CD4-positive, alpha-beta T cell treated with Interferon alpha-2 for 1 hour (primary cell): ENCODE measurements around the gene SMYD3.

Source experiments
- DNase-seq, 2 donors: peaks; one replicate each; pipeline ENCODE4 v3.0.0-alpha.2; 2020 to 2022

SMYD3 gene

DNA sequence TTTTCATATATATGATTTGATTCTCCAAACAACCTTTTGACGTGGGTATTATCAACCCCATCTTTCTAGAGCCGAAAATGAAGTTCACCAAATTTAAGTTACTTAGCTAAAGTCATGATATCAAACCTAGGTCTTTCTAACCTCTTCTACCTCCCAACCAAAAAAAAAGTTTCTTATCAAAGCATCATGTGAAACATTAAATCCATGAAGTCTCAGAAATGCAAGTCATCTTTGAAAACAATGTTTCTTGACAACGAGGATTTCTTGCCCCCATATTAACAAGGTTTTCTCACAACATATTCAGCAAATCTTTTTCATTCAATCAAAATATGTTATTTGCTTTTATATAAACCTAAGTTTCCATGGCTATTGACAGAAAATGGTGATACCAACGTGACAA is 306.3 kb downstream of the SMYD3 start:
- no peak for DNase-seq

DNA sequence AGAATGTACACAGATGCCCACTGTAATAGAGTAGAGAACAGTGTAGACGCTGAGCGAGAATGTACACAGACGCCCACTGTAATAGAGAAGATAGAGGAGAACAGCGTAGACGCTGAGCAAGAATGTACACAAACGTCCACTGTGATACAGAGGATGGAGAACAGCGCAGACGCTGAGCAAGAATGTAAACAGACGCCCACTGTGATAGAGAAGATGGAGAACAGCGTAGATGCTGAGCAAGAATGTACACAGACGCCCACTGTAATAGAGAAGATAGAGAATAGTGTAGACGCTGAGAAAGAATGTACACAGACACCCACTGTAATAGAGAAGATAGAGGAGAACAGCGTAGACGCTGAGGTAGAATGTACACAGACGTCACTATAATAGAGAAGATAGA is 306.9 kb downstream of the SMYD3 start:
- no peak for DNase-seq

DNA sequence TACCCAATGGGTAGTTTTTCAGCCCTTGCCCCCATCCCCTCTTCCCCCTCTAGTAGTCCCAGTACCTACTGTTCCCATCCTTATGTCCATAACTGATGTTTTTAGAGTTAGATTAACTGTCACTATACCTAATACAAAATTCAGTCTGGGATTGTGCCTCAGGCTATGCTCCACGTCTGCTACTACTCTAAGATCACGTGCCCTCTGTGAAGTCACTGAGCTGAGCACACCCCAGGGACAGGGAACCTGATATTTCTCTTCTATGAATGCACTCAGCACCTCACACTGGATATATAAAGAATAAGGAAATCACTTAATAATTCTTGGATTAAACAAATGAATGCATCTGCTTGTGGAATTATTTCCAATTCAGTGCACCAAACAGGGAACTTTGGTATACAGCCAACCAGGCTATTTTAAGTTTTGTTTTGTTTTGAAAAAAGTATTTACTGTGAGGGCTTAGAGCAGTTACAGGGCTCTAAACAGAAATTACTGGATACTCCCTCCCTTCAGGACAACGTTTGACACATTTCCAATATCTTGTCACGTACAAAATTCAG is 307.9 kb downstream of the SMYD3 start:
- DNase-seq = no peak

DNA sequence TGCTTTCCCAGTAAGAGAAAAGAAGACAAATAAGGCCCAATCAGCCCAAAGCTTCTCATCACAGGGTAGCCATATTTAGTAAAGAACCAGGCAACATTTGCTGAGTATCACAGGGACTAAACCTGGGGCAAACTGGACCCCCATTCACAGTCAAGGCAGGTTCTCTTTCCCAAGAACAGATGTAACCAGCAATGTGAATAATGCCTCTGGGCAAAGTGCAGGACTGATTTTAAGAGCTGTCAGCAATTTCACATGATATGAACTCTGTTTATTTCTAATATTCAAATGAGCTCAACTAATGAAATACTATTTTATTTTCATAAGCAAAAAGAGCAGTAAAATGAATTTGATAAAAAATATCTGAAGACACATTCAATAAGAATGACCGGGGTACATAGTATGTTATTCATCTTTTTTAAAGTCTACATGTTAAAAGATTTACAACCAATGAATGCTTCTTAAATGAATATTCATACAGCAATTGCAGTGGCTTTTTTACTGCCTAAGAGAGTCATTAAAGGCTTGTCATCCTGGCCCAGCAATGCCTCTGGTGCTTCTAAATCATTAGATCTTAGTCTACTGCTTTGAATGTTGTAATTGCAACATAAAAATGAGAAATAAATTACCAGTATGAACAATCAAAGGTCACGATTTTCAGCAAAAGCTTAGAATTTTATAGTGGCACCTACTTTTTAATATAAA is 308.8 kb downstream of the SMYD3 start:
- no peak for DNase-seq

DNA sequence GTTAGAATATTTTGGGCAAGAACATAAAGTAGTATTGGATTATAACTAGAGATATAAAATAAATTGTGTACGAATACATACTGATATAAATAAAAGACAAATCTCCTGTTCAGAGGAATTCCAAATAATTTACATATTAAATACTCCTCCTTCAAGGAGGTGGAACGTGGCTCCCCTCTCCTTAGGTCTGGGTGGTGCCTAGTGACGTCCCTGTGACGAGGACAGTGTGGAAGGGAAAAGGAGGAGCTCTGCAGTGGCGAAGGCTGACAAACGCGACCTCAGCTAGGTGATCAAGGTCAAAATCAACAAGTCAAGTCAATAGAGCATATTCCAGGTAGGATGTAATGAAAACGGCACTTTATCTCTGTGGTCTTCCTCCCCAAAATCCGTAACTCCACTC is 310.0 kb downstream of the SMYD3 start:
- no peak for DNase-seq

DNA sequence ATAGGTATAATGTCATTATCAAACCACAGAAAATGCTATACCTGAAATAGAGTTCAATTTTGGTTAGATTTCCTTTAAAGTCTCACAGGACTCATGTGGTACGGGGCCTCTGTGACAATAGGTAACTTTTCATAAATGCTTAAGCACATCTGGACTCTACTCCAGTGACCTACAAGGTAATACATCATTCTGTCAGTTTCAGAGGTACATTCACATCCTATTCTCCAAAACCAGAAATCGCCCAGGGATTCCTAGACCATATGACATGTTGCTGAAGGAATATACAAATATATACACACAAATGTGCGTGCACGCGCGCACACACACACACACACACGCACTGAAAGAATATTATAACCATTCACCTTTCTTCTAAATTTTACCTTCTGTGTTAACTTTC is 311.8 kb downstream of the SMYD3 start:
- DNase-seq = no peak

DNA sequence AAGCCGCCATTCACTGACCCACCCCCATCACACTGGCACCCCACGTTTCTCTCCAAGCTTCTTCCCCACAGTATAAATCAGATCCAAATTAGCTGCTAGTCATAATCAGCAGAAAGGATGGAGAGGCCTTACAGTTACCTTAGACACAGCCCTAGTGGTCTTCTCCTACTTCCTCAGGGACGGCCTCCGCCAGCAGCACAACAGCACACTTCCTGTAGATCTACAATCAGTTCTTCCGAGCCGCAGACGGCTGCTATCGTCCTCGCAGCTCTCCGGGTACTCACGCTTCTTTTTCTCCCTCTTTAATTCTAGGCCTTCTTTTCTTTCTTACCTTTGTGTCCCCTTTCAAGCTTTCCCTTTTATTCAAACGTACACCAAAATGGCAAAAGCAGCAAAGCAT is 313.5 kb downstream of the SMYD3 start:
- DNase-seq = no peak

DNA sequence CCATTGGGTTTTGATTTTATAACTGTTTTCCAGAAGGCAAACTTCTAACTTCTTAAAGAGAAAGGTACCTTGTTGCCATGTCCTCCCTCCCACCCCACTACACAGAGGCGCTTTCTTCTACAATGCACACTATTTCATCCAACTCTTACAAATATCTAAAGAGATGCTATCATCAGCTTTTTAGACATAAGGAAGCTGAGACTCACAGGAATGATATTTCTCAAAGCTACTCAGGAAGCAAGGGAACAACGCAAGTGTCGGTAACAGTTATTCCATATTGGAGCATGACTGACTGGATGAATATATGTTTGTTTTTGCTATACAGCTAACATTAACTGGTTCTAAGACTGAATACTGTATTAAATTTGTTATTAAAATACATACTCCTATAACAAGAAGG is 318.0 kb downstream of the SMYD3 start:
- no peak for DNase-seq

DNA sequence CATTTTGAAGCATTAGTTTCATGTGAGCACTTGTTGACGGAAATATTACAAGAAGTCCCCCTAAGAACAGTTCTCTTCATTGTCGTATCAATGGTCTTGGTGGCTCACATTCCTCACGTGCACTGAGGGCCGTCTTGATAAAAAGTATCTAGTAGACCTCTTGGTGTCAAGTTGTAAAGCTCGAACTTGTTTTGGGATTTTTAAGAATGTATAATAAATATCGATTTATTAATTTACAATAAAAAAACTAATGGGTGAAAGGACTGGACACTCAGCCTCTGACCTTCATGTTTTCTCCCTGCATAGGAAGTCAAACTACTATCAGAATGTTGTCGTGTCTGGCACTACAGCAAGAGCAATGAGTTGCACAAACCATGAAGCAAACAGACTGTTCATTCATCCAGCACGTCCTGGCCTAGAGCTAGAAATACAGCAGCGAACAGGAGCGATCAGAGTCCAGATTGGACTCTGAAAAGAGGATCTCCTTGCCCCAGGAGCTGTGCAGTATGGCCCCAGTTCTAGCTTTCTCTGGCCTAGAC is 319.2 kb downstream of the SMYD3 start:
- no peak for DNase-seq

DNA sequence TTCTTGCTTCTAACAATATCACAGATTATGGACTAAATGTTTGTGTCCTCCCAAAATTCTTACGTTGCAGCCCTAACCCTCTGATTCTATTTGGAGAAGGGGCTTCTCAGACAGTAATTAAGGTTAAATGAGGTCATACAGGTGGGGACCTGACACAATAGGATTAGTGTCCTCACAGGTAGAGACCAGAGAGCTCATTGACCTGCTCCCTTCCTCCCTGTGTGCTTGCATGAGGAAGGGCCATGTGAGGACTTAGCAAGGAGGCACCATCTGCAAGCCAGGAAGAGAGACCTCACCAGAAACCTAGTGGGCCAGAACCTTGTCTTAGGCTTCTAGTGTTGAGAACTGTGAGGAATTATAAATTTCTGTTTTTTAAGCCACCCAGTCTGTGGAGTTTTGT is 322.6 kb downstream of the SMYD3 start:
- DNase-seq = no peak

DNA sequence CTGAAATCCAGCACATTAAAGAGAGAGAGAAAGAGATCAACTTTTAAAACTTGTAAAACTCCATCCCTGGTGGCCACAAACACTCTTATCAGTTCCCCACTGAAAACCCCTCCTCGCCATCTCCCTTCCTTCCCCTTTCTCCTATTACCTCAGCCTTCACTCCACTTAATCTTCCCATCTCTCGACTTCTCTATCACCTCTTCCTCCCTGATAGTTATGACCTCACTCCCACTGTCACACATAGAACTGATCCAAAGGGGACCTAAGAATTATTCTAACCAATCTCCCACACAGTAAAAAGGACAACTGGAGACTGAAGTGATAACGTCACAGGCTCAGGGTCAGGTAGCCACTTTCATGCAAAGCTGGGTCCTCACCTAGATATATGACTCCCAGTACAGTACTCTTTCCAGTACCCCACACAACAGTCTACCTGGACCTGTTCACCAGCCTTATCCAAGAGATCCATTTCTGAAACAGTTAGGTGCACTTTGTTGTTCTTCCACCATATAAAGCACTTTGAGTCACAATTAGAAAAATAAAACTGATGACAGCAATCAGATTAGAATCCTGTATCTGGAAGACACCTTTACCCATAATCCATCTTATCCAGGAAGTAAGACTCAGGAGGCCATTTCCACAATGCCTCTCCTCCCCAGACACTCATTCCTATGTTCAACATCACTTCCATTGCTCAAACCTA is 324.8 kb downstream of the SMYD3 start:
- DNase-seq = no peak

DNA sequence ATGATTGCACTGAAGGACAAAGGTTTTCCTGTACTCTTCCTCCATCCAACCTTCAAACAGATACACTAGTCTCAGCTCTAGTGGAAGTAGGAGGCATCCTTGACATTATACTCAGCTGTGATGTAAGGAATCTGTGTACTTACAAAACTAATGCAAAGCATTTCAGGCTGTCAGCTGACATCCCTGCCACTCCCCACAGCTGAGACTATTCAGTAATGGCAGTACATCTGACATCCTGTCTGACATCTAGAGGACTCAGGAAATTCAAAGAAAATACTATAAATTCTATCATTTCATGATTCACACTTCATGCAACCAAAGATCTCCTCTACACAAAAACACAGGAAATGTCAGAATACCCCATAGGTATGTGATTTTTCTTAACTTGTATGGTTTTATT is 325.8 kb downstream of the SMYD3 start:
- no peak for DNase-seq

DNA sequence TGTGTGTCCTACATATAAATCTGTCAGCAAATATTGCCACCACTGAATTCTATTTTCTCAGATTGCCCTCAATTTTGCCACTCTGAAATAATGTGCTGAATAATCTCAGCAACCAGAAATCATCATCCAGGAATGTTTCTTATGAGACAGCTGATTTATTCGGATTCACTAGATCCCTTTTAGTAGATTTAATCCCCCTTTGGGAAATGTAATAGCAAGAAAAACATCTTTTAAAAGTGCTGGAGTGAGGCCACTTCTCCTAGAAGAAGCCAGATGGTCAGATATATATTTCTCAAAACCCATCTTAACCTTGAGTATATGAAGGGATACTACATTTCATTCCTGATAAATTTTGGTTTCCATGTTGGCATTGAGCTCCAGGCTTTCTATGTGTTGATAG is 327.7 kb downstream of the SMYD3 start:
- no peak for DNase-seq

DNA sequence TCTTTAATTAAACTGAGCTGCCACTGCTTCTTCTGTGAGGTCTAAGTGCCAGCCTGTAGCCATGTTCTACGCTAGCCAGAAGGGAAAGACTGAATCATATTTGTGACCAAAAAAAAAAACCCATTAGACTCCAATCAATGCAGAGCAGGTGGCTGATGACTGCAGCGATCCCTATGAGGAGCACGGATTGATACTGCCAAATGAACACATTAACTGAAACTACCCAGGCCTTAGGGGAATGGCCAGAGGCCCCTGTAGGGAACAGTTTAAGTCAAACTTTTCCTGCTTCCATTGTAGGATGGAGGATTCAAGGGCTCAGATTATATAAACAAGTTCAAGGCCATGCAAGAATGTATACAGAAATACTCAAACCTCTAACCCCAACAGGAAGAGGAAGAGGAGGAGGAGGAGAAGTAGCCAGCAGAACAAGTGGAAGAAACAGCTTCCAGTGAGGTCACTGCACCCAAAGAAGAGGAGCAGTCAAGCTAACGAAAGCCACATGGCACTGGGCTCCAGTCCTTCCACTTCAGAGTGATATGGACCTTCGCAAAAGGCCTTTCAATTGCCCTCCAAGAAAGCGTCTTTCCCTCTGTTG is 328.3 kb downstream of the SMYD3 start:
- no peak for DNase-seq

DNA sequence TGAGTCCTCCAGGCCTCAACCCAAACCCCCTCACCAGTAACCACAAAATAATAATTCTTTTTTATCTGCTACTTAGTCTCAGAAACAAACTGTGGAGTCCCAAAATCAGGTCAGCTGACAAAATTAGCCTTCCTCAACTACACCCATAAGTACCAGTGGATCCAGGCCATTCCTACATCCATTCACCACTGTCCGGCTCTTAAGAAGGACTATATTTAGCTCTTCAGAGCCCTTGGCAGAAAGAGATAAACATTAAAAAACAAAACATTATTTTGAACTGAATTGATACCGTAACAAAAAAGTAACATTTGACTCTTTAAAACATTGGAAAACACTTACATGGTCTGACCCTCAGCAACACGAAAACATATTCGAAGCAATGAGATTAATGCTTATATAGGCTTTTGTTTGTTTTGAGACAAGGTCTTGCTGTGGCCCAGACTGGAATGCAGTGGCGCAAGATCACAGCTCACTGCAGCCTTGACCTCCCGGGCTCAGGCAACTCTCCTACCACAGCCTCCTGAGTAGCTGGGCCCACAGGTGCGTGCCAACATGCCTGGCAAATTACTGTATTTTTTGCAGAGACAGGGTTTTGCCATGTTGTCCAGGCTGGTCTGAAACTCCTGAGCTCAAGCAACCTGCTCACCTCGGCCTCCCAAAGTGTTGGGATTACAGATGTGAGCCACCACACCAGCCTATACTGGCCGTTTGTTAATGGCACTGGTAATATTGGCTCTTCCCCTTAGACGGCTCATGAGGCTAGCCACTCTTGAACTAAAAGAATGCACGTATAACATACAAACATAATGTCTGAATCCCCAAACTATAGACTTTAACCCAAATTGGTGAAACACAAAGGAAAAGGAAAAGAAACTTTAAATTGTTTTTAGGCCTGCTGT is 330.7 kb downstream of the SMYD3 start:
- DNase-seq = no peak

DNA sequence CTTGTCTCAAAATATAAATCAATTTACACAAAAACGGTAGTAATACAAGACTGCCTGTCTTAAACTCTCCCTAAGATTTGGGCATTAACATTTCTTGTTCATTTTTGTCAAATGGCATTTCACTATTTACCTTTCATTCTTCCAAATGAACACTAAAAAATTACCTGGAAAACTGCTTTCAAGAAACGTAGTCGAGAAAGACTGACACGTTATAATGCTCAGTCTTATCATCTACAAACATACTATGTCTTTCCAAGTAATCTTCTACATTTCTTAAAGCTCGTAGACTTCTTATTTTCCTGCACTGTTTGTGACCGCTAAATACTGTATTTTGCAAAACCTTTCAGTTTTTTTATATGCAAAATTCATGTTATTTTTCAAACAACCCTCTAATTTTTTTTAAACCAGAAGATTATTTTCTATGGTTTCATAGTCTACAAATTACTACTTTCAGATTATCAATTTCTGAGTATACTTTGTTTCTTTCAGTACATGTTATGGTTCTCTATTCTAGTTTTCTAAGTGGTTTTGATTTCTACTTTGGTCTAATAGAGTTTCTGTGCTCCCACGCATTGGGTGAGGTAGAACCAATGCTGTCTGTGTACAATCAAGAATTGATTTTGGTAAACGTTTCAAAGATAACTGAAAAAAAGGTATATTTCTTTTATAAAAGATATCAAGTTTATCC is 336.4 kb downstream of the SMYD3 start:
- DNase-seq = no peak

DNA sequence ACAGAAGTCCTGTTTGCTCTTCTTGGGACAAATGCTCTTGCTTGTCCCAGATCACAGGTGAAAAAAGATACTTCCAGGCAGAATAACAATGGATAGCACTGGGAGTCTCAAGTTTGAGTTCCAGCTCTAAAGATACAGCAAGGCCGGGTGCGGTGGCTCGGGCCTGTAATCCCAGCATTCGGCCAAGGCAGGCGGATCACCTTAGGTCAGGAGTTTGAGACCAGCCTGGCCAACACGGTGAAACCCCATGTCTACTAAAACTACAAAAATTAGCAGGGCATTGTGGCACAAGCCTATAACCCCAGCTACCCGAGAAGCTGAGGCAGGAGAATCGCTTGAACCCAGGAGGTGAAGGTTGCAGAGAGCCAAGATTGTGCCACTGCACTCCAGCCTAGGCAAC is 337.6 kb downstream of the SMYD3 start:
- DNase-seq = no peak

DNA sequence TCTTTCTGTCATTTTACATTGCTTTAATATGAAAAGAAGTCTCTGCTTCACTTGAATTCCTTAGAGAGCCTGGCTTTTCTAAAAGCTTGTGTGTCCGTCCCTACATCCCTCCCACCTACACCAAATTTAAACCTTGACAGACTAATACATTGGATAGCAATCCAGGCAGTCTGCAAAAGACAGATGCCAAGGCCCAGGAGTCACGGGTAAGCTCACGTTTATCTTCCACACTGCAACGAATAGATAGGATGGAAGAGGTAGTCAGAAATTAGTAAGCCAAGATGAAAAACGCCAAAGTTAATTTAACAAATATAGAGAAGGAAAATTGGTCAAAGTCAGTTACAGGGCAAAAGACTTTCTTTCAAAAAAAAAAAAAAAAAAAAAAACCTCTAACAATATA is 338.1 kb downstream of the SMYD3 start:
- DNase-seq = no peak

DNA sequence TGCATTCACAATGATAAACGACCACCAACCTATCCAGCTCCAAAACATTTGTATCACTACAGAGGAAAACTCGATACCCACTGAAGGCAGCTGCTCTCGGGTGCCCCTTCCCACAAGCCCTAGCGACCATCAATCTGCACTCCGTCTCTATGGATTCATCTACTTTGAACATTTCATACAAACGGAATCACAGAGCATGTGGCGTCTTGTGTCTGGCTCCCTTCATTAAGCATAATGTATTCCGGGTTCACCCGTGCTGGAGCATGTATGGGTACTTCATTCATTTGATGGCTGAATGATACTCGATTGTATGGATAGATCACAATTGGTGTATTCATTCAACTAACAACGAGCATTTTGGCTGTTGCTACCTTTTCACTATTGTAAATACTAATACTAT is 340.2 kb downstream of the SMYD3 start:
- DNase-seq = no peak

DNA sequence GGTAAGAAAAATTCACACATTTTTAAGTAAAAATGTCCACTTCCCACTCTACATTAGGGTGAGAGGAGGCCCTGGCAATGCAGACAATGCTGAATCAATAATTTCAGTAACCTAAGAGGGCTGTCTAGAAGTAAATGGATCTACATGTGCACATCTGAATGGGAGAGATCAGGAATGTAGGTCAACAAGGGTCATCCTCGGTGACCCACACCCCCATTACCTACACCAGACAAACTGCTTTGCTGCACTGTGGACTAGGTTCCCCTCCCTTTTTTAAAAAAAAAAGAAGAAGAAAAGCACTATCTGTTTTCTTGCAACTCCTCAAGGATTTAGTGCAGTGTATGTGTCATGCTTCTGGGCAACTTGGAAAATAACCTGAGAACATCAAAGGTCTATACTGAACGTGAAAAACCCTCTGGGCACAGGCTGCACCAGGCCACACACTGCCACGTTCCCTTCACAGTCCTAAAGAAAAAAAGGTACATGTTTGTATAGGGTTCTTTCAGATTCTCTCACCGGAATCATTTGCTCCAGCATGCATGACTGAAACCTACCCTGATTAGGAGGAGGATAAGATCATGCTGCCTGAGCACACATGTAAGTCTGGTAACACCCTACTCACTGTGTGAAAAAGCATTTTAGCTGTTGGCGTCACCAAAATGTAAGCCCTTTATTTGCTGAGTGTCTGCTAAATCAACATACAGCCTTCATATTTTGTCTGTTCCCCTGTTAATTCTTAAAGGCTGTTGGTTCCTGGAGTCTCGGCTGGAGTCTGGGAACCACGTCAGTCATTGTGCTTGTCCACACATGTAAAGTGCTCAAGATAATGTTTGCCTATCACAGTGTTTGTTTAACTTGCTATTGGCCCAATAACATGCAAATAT is 341.0 kb downstream of the SMYD3 start:
- DNase-seq = no peak

DNA sequence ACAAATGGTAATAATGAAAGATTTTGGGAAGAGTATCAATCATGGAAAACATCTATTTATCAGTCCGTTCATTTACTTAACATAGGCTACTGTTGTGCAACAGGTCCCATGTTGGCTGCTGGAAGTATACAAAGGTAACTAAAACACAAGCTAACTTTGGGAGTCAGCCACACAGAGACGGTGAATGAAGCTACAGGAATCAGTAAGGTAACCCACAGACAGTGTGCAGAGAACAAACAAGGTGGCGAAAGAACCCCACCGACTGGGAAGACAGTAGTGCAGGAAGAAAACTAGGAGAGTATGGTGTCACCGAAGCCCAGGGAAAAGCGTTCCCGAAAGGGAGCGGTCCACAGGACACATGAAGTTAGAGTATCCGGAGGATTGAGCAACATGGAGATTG is 342.3 kb downstream of the SMYD3 start:
- DNase-seq = no peak
